Neuronal stem cell (in vitro differentiated cells): ENCODE data around the gene KIAA1671. TPM values are rescaled to one million over a fixed set of nuclear protein-coding genes. Genes with fewer than 3 reads are reported as not detected.
"Not testable (repeated sequence)": the region's sequence is repeated elsewhere in the genome, so short reads cannot be mapped to it uniquely, and the experiment has no call there.

Source experiments
- DNase-seq: peaks from one replicate; pipeline ENCODE4 v3.0.0-alpha.2; 2013; ENCODE audit warnings: low spot score
- H2AFZ ChIP-seq: one replicate; pipeline ENCODE4 v1.6.1; 2013; ENCODE audit warnings: mild to moderate bottlenecking, low read length, inconsistent platforms
- H2AK5ac ChIP-seq: 2 replicates; pipeline ENCODE4 v1.6.1; 2013; ENCODE audit warnings: low read depth, mild to moderate bottlenecking, inconsistent platforms, low read length, moderate library complexity, mixed read lengths
- H2BK120ac ChIP-seq: 2 replicates; pipeline ENCODE4 v1.6.1; 2013; ENCODE audit warnings: low read depth, mild to moderate bottlenecking, inconsistent platforms, low read length, moderate library complexity, mixed read lengths
- H2BK12ac ChIP-seq: one replicate; pipeline ENCODE4 v1.6.1; 2013; ENCODE audit warnings: low read length, inconsistent platforms
- H2BK15ac ChIP-seq: 2 replicates; pipeline ENCODE4 v1.6.1; 2013; ENCODE audit warnings: mild to moderate bottlenecking, low read length, inconsistent platforms, mixed read lengths
- H2BK5ac ChIP-seq: one replicate; pipeline ENCODE4 v1.6.1; 2013; ENCODE audit warnings: inconsistent platforms, mild to moderate bottlenecking, low read length, moderate library complexity
- H3K14ac ChIP-seq: one replicate; pipeline ENCODE4 v1.6.1; 2013; ENCODE audit warnings: low read length, inconsistent platforms
- H3K18ac ChIP-seq: 2 replicates; pipeline ENCODE4 v1.6.1; 2013; ENCODE audit warnings: low read length, inconsistent platforms
- H3K23ac ChIP-seq: 2 replicates; pipeline ENCODE4 v1.6.1; 2013; ENCODE audit warnings: low read depth, mild to moderate bottlenecking, mixed read lengths, low read length, inconsistent platforms; ENCODE audit not compliant: poor library complexity
- H3K27ac ChIP-seq: replicated peaks from 3 replicates; pipeline ENCODE4 v1.5.1; 2013; ENCODE audit warnings: low read length, inconsistent platforms
- H3K27me3 ChIP-seq, 3 experiments: 2 replicates each; pipeline ENCODE4 v1.6.1; 2013; ENCODE audit warnings: low read length in 3 of 3, mild to moderate bottlenecking in 2 of 3, inconsistent platforms in 1 of 3, low read depth in 1 of 3, mixed read lengths in 1 of 3, moderate library complexity in 1 of 3; ENCODE audit not compliant: control insufficient read depth in 3 of 3, insufficient read depth in 3 of 3
- H3K36me3 ChIP-seq, 2 donors: replicated peaks in 1 of 2; 2 replicates each; pipeline ENCODE4 v1.6.1; 2013; ENCODE audit warnings: low read length in 2 of 2; ENCODE audit not compliant: control insufficient read depth in 2 of 2, insufficient read depth in 2 of 2
- H3K4ac ChIP-seq: 2 replicates; pipeline ENCODE4 v1.6.1; 2013; ENCODE audit warnings: inconsistent platforms, mild to moderate bottlenecking, low read length, moderate library complexity
- H3K4me1 ChIP-seq, 2 donors: 1 replicate in 1 of 2; 2 replicates in 1 of 2; pipeline ENCODE4 v1.6.1; 2013; ENCODE audit warnings: low read length in 2 of 2, low read depth in 1 of 2; ENCODE audit not compliant: control insufficient read depth in 2 of 2, insufficient read depth in 1 of 2
- H3K4me2 ChIP-seq: one replicate; pipeline ENCODE4 v1.6.1; 2013; ENCODE audit warnings: mild to moderate bottlenecking, low read length, inconsistent platforms; ENCODE audit not compliant: insufficient read depth, poor library complexity, severe bottlenecking
- H3K4me3 ChIP-seq, 2 donors: 2 replicates each; pipeline ENCODE4 v1.5.1; 2013; ENCODE audit warnings: low read length in 2 of 2, mild to moderate bottlenecking in 2 of 2, inconsistent platforms in 1 of 2, moderate library complexity in 1 of 2
- H3K79me1 ChIP-seq: one replicate; pipeline ENCODE4 v1.6.1; 2013; ENCODE audit warnings: low read depth, mild to moderate bottlenecking, inconsistent platforms, low read length, moderate library complexity
- H3K9ac ChIP-seq: one replicate; pipeline ENCODE4 v1.6.1; 2013; ENCODE audit warnings: mild to moderate bottlenecking, low read depth, low read length, inconsistent platforms; ENCODE audit not compliant: poor library complexity
- H3K9me3 ChIP-seq, 2 donors: replicated peaks in 1 of 2; 2 replicates each; pipeline versions ENCODE3 to v1.6.1; 2013; ENCODE audit warnings: low read length in 2 of 2, mild to moderate bottlenecking in 2 of 2, inconsistent platforms in 1 of 2, low read depth in 1 of 2, mixed read lengths in 1 of 2, moderate library complexity in 1 of 2; ENCODE audit not compliant: control insufficient read depth in 2 of 2, insufficient read depth in 1 of 2
- H4K8ac ChIP-seq: one replicate; pipeline ENCODE4 v1.6.1; 2013; ENCODE audit warnings: low read depth, mild to moderate bottlenecking, inconsistent platforms, low read length, moderate library complexity
- H4K91ac ChIP-seq: one replicate; pipeline ENCODE4 v1.6.1; 2013; ENCODE audit warnings: low read length, low read depth, mild to moderate bottlenecking, inconsistent platforms; ENCODE audit not compliant: poor library complexity
- WGBS, 2 donors: extraction: QIAGEN DNeasy Blood & Tissue Kit; methylation state at CpG; one replicate each; pipeline ENCODE4 v1.1.7; 2013; ENCODE audit warnings: missing lambda C conversion rate in 2 of 2, mixed read lengths in 1 of 2; ENCODE audit not compliant: insufficient read length in 2 of 2, insufficient replicate concordance in 1 of 2; ENCODE audit errors: extremely low coverage in 2 of 2; 5-methylcytosine and 5-hydroxymethylcytosine counted together
- polyA plus RNA-seq, 2 experiments: library from polyadenylated mRNA; stranded (reverse); fragments of 200-250 nt; gene quantifications; one replicate each; pipeline ENCODE4 v1.2.3, GENCODE V29; 2013

KIAA1671 gene
- 8.3 TPM for polyA plus RNA-seq (2013, experiment 1 of 2)
- polyA plus RNA-seq (2013, experiment 2 of 2): 8.6 TPM

DNA sequence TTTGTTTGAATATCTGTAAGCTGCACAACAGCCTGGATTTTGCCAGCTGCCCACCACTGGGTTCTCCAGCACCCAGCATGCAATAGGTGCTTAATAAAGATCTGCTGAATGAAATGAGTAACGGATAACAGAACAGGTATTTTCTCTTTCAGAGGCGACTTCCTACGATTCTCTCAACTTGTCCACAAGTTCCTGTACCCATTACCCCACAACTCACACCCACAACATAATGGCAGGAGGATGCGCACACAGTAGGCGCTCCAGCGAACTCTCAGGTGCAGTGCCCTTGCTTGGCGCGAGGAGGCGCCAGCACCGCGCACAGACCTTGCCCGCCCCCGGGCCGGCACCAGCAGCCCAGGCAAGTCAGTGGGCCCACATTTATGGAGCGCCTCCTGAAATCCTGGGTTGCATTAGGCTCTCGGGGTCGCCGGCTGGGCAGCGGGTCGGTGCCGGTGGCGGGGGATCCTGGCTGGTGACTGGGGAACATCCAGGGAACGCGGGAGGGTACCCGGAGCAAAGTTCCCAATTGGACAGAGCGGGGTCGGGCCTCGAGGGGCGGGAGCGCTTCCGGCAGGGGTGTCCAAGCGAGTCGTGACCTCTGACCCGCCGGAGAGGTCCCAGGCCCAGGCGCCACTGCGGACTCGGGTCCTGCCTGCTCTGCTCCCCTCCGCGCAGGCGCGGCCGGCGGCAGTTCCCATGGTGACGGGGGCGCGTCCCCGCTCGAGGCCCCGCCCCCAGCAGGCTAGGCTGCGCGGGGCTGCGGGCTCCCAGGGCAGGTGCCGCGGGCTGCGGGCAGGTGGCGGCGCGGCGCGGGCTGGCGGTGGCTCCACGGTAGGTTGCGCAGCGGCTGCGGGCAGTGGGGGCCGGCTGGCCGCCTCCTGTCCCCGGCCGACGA, at the start of gene KIAA1671:
TSS of gene KIAA1671 (plus strand) at position 775 of the 895 bp plus-strand sequence. CDS start 75,284 bp downstream, outside the sequence.
- no peaks in the 10 kb centered on the region for H3K36me3 ChIP-seq
- peak within 1 kb of the TSS; percentile 78 for H3K18ac ChIP-seq
- no peak within 1 kb of the TSS for H4K8ac ChIP-seq
- peak within 1 kb of the TSS; percentile 8 for H2BK15ac ChIP-seq
- peak; percentile 98 for DNase-seq
- H2BK5ac ChIP-seq: peak within 1 kb of the TSS; percentile 89
- H2BK12ac ChIP-seq: no peak within 1 kb of the TSS
- peaks cover 8 to 14% of the 10 kb centered on the region in 2 donors for H3K4me1 ChIP-seq
- no peak within 1 kb of the TSS for H3K4ac ChIP-seq
- peak within 1 kb of the TSS; percentile 98 for H2AFZ ChIP-seq
- H3K23ac ChIP-seq: peak within 1 kb of the TSS; percentile 82
- peak within 1 kb of the TSS; percentile 95 for H3K9ac ChIP-seq
- H3K9me3 ChIP-seq: no peaks in the 10 kb centered on the region
- H3K27ac ChIP-seq: peak within 1 kb of the TSS; percentile 88
- no peak within 1 kb of the TSS for H2BK120ac ChIP-seq
- peak within 1 kb of the TSS; percentile 83 for H4K91ac ChIP-seq
- peaks cover 7% of the 10 kb centered on the region for H3K79me1 ChIP-seq
- H2AK5ac ChIP-seq: peak within 1 kb of the TSS; percentile 57
- WGBS, 2 donors: no CpG with 5 or more reads among the region's 71 CpGs
- H3K4me2 ChIP-seq: peak within 1 kb of the TSS; percentile 80
- H3K14ac ChIP-seq: peak within 1 kb of the TSS; percentile 21
- peak within 1 kb of the TSS; percentile 67 to 95 for H3K4me3 ChIP-seq
- H3K27me3 ChIP-seq: no peaks in the 10 kb centered on the region

DNA sequence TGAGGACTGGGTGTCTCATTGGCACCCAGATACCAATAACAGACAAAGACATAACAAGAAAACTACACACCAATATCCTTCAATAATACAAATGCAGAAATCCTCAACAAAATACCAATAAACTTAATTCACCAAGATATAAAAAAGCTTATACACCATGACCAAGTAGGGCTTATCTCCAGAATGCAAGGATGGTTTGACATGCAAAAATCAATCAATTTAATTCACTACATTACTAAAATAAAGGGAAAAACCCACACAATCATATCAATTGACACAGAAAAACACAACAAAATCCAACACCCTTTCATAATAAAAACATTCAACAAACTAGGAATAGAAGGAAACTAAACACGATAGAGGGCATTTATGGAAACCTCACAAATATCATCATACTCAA, 46.6 kb upstream of the KIAA1671 start:
- Histone ChIP-seq H3K14ac (no peak overlapping the region), H3K27me3 (no peaks in the 10 kb centered on the region), H3K9ac (no peak overlapping the region), H3K18ac (no peak overlapping the region), H3K4me2 (no peak overlapping the region), H3K27ac (no peak overlapping the region), H3K9me3 (peaks cover 4 to 6% of the 10 kb centered on the region in 2 donors), H2BK15ac (no peak overlapping the region), H3K36me3 (no peaks in the 10 kb centered on the region), H3K79me1 (no peaks in the 10 kb centered on the region), H3K4me1 (no peaks in the 10 kb centered on the region), H3K4ac (no peak overlapping the region), H2AK5ac (no peak overlapping the region), H4K8ac (no peak overlapping the region), H2BK5ac (no peak overlapping the region), H2BK120ac (no peak overlapping the region), H2AFZ (no peak overlapping the region), H3K23ac (no peak overlapping the region), H3K4me3 (no peak overlapping the region), H4K91ac (no peak overlapping the region), H2BK12ac (no peak overlapping the region)
- no peak for DNase-seq
- WGBS, 2 donors: no CpG with 5 or more reads among the region's 1 CpG

GRCh38 chr22:24907101-24907500, 45.4 kb upstream of the KIAA1671 start:
- not testable (repeated sequence) for DNase-seq, H3K4ac ChIP-seq, H3K14ac ChIP-seq, H3K9me3 ChIP-seq, H2AK5ac ChIP-seq, H3K27me3 ChIP-seq, H3K27ac ChIP-seq, H3K4me2 ChIP-seq, H2BK5ac ChIP-seq, H2BK120ac ChIP-seq, H4K91ac ChIP-seq, H3K9ac ChIP-seq, H3K4me3 ChIP-seq, H3K4me1 ChIP-seq, H3K23ac ChIP-seq, H2AFZ ChIP-seq, H3K79me1 ChIP-seq, H3K18ac ChIP-seq, H2BK12ac ChIP-seq, H4K8ac ChIP-seq, H3K36me3 ChIP-seq, H2BK15ac ChIP-seq
- no CpG with 5 or more reads among the region's 3 CpGs for WGBS, 2 donors

GRCh38 chr22:24920029-24920428, 32.5 kb upstream of the KIAA1671 start:
- H3K9me3 ChIP-seq: no peaks in the 10 kb centered on the region
- no peak overlapping the region for H2BK12ac ChIP-seq
- no peak overlapping the region for H4K91ac ChIP-seq
- no peak overlapping the region for H3K4ac ChIP-seq
- DNase-seq: no peak
- no peak overlapping the region for H3K23ac ChIP-seq
- no peak overlapping the region for H2BK15ac ChIP-seq
- no peak overlapping the region for H3K18ac ChIP-seq
- H3K27me3 ChIP-seq: no peaks in the 10 kb centered on the region
- no peak overlapping the region for H2AFZ ChIP-seq
- no peak overlapping the region for H4K8ac ChIP-seq
- no peak overlapping the region for H2BK120ac ChIP-seq
- H3K14ac ChIP-seq: no peak overlapping the region
- H3K9ac ChIP-seq: no peak overlapping the region
- no peak overlapping the region for H2BK5ac ChIP-seq
- H3K27ac ChIP-seq: no peak overlapping the region
- H3K36me3 ChIP-seq: peaks cover 0 to 2% of the 10 kb centered on the region in 2 donors
- no CpG with 5 or more reads among the region's 4 CpGs for WGBS, 2 donors
- H3K4me3 ChIP-seq: no peak overlapping the region
- H3K79me1 ChIP-seq: no peaks in the 10 kb centered on the region
- no peak overlapping the region for H2AK5ac ChIP-seq
- no peak overlapping the region for H3K4me2 ChIP-seq
- H3K4me1 ChIP-seq: no peaks in the 10 kb centered on the region
